Activated T-cell treated with anti-CD3 and anti-CD28 coated beads, Interleukin-2, amount 50 U/mL, for 72 hours (primary cell): ENCODE data around the gene TP53I13. TPM values are rescaled to one million over a fixed set of nuclear protein-coding genes. Genes with fewer than 3 reads are reported as not detected.

Experiments used
- ATAC-seq, 2 donors: fragments of 150-1000 bp; cut with Tn5 transposase; replicated peaks in 1 of 2; 2 replicates each; pipeline ENCODE4 v1.10.0; 2021; ENCODE audit warnings: moderate library complexity in 2 of 2, mild to moderate bottlenecking in 1 of 2
- DNase-seq, 2 donors: peaks; one replicate each; pipeline ENCODE4 v3.0.0; 2021 to 2022; ENCODE audit warnings: mixed read lengths in 1 of 2
- H3K27ac Mint-ChIP-seq: one replicate; pipeline ENCODE4 v1.8.0; 2022; ENCODE audit warnings: mild to moderate bottlenecking, moderate library complexity, mixed read lengths
- H3K27me3 Mint-ChIP-seq: one replicate; pipeline ENCODE4 v1.8.0; 2022; ENCODE audit warnings: low read depth, mixed read lengths
- H3K36me3 Mint-ChIP-seq, 2 donors: one replicate each; pipeline ENCODE4 v1.8.0; 2022; ENCODE audit warnings: mixed read lengths in 2 of 2, mild to moderate bottlenecking in 1 of 2; ENCODE audit not compliant: insufficient read depth in 2 of 2
- H3K4me1 Mint-ChIP-seq: one replicate; pipeline ENCODE4 v1.8.0; 2022; ENCODE audit warnings: low read depth, mixed read lengths
- H3K4me3 Mint-ChIP-seq, 2 donors: one replicate each; pipeline ENCODE4 v1.8.0; 2022; ENCODE audit warnings: mild to moderate bottlenecking in 2 of 2, mixed read lengths in 2 of 2, moderate library complexity in 2 of 2
- H3K9me3 Mint-ChIP-seq, 2 donors: one replicate each; pipeline ENCODE4 v1.8.0; 2022; ENCODE audit warnings: mixed read lengths in 2 of 2
- total RNA-seq, 2 donors: library from RNA; stranded (reverse); gene quantifications; one replicate each; pipeline ENCODE4 v1.2.3, GENCODE V29; 2022

Gene TP53I13
- total RNA-seq, 2 donors from 2014 or later = 77.4 to 103 TPM

- Mint-ChIP-seq H3K27ac (no peak overlapping the region), H3K36me3 (peaks cover 0 to 3% of the 10 kb centered on the region in 2 donors), H3K4me1 (peaks cover 39% of the 10 kb centered on the region), H3K9me3 (no peaks in the 10 kb centered on the region), H3K27me3 (no peaks in the 10 kb centered on the region), H3K4me3 (no peak overlapping the region)
- ATAC-seq (no peak), DNase-seq (no peak)
Measured at GRCh38 chr17:29560316-29560715, 8.2 kb upstream of the TP53I13 start.

GRCh38 chr17:29561554-29562517, 6.7 kb upstream of the TP53I13 start:
- ATAC-seq (no peak), DNase-seq (no peak)
- Mint-ChIP-seq H3K27ac (no peak overlapping the region), H3K36me3 (peaks cover 2 to 3% of the 10 kb centered on the region in 2 donors), H3K27me3 (no peaks in the 10 kb centered on the region), H3K9me3 (no peaks in the 10 kb centered on the region), H3K4me3 (no peak overlapping the region), H3K4me1 (peaks cover 45% of the 10 kb centered on the region)

GRCh38 chr17:29562615-29563014, 5.9 kb upstream of the TP53I13 start:
- Mint-ChIP-seq H3K27ac (no peak overlapping the region), H3K36me3 (peaks cover 2 to 3% of the 10 kb centered on the region in 2 donors), H3K4me3 (no peak overlapping the region), H3K4me1 (peaks cover 37% of the 10 kb centered on the region), H3K9me3 (no peaks in the 10 kb centered on the region), H3K27me3 (no peaks in the 10 kb centered on the region)
- ATAC-seq (no peak), DNase-seq (no peak)

GRCh38 chr17:29563816-29564215, 4.7 kb upstream of the TP53I13 start:
- Mint-ChIP-seq H3K4me3 (peak overlapping the region in 1 of 2 donors; percentile 14), H3K9me3 (no peaks in the 10 kb centered on the region), H3K27ac (no peak overlapping the region), H3K27me3 (no peaks in the 10 kb centered on the region), H3K36me3 (peaks cover 2 to 3% of the 10 kb centered on the region in 2 donors), H3K4me1 (peaks cover 28% of the 10 kb centered on the region)
- ATAC-seq (no peak), DNase-seq (no peak)

- Mint-ChIP-seq H3K27ac (peak overlapping the region; percentile 77), H3K27me3 (no peaks in the 10 kb centered on the region), H3K9me3 (no peaks in the 10 kb centered on the region), H3K4me1 (peaks cover 34% of the 10 kb centered on the region), H3K4me3 (peak overlapping the region; percentile 93 to 95), H3K36me3 (peaks cover 3 to 4% of the 10 kb centered on the region in 2 donors)
- peak; percentile 9 to 27 for ATAC-seq
- DNase-seq = peak; percentile 72 to 73
Measured at GRCh38 chr17:29565643-29566472, 2.6 kb upstream of the TP53I13 start.

- H3K36me3 Mint-ChIP-seq = peaks cover 3 to 4% of the 10 kb centered on the region in 2 donors
- no peaks in the 10 kb centered on the region for H3K27me3 Mint-ChIP-seq
- H3K27ac Mint-ChIP-seq = peak within 1 kb of the TSS; percentile 77
- peak within 1 kb of the TSS; percentile 93 to 95 for H3K4me3 Mint-ChIP-seq
- H3K4me1 Mint-ChIP-seq = peaks cover 38% of the 10 kb centered on the region
- ATAC-seq (peak; percentile 52 to 59), DNase-seq (peak; percentile 81 to 82)
- no peaks in the 10 kb centered on the region for H3K9me3 Mint-ChIP-seq
Measured at GRCh38 chr17:29566473-29567303, 1.8 kb upstream of the TP53I13 start, which contains the start of gene ABHD15. TSS of gene ABHD15 (minus strand) at chr17:29567037. CDS start at chr17:29566966, 71 bp downstream.

GRCh38 chr17:29567304-29567553, 1.3 kb upstream of the TP53I13 start:
- peak; percentile 28 to 33 for ATAC-seq
- peaks cover 0 to 4% of the 10 kb centered on the region in 2 donors for H3K36me3 Mint-ChIP-seq
- no peaks in the 10 kb centered on the region for H3K9me3 Mint-ChIP-seq
- peaks cover 38% of the 10 kb centered on the region for H3K4me1 Mint-ChIP-seq
- peak overlapping the region; percentile 93 to 95 for H3K4me3 Mint-ChIP-seq
- H3K27ac Mint-ChIP-seq = no peak overlapping the region
- no peaks in the 10 kb centered on the region for H3K27me3 Mint-ChIP-seq
- DNase-seq = no peak

- peaks cover 0 to 4% of the 10 kb centered on the region in 2 donors for H3K36me3 Mint-ChIP-seq
- H3K27ac Mint-ChIP-seq = peak overlapping the region; percentile 94
- ATAC-seq = peak; percentile 68 to 72
- peak; percentile 89 to 92 for DNase-seq
- H3K27me3 Mint-ChIP-seq = no peaks in the 10 kb centered on the region
- peak overlapping the region; percentile 93 to 95 for H3K4me3 Mint-ChIP-seq
- peaks cover 36% of the 10 kb centered on the region for H3K4me1 Mint-ChIP-seq
- no peaks in the 10 kb centered on the region for H3K9me3 Mint-ChIP-seq
Measured at GRCh38 chr17:29567554-29568330, 759 bp upstream of the TP53I13 start.

- H3K27ac Mint-ChIP-seq = no peak overlapping the region
- DNase-seq (no peak), ATAC-seq (no peak)
- peaks cover 0 to 5% of the 10 kb centered on the region in 2 donors for H3K36me3 Mint-ChIP-seq
- H3K4me1 Mint-ChIP-seq = peaks cover 34% of the 10 kb centered on the region
- H3K4me3 Mint-ChIP-seq = peak overlapping the region; percentile 83 to 89
- H3K27me3 Mint-ChIP-seq = no peaks in the 10 kb centered on the region
- no peaks in the 10 kb centered on the region for H3K9me3 Mint-ChIP-seq
Measured at GRCh38 chr17:29569245-29569950, 897 bp downstream of the TP53I13 start.

- ATAC-seq (no peak), DNase-seq (no peak)
- no peak overlapping the region for H3K27ac Mint-ChIP-seq
- H3K36me3 Mint-ChIP-seq = peaks cover 0 to 5% of the 10 kb centered on the region in 2 donors
- no peaks in the 10 kb centered on the region for H3K9me3 Mint-ChIP-seq
- peaks cover 28% of the 10 kb centered on the region for H3K4me1 Mint-ChIP-seq
- no peaks in the 10 kb centered on the region for H3K27me3 Mint-ChIP-seq
- H3K4me3 Mint-ChIP-seq = peak overlapping the region; percentile 1 to 51
Measured at GRCh38 chr17:29570521-29570920, 2.0 kb downstream of the TP53I13 start.

GRCh38 chr17:29571486-29571882, 3.0 kb downstream of the TP53I13 start:
- Mint-ChIP-seq H3K4me1 (peaks cover 22% of the 10 kb centered on the region), H3K4me3 (no peak overlapping the region), H3K9me3 (no peaks in the 10 kb centered on the region), H3K27me3 (no peaks in the 10 kb centered on the region), H3K27ac (no peak overlapping the region), H3K36me3 (peaks cover 0 to 3% of the 10 kb centered on the region in 2 donors)
- ATAC-seq (no peak), DNase-seq (no peak)
